ENCODE measurements around the gene PRLH. TPM values are rescaled to one million over a fixed set of nuclear protein-coding genes. Genes with fewer than 3 reads are reported as not detected.
A peak's percentile ranks its signal among the peaks of the same experiment; 100 is the strongest.

PRLH gene
- total and polyA plus RNA-seq, 2 donors (not counting 1 experiment from before 2014, with no cell fraction given), result not detected

DNA sequence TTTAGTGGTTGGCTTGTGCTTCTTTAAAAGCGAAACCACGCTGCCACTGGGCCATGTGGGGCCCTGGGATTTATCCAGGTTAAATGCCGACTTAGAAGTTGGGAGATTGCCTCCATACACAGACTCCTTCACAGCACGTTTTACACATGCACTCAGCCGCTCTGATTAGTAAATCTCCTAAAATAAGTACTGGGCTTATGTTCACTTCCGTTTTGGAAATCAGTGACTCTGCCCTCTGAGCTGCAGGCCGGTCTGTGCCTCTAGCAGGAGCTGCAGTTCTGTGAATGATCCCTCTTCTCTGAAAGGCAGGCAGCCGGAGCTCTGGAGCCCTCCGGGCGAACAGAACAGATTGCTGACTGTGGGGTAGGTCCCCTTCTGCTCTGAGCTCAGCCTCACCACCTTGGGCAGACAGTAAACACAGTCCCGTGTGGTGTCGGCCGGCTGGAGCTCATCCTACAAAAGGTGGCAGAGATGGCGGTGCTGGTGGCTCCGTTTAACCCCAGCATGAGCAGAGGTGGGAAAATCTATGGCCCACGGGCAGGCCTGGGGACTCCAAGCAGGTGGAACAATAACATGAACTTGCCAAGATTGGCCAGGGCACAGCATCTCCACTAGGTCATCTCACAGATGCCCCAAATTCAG, 34.0 kb downstream of the PRLH start:
- H3K4me2 ChIP-seq (ENCODE audit: extremely low read depth, insufficient read depth, low read length), result peak overlapping the region; percentile 91
- no peaks in the 10 kb centered on the region for H3K36me3 ChIP-seq (ENCODE audit: control insufficient read depth, insufficient read depth, low read length)
- H3K27me3 ChIP-seq (ENCODE audit: control insufficient read depth, insufficient read depth, low read length), result no peaks in the 10 kb centered on the region
- peak overlapping the region; percentile 88 for H2AFZ ChIP-seq (ENCODE audit: low read length)
- no peaks in the 10 kb centered on the region for H3K9me3 ChIP-seq (ENCODE audit: control insufficient read depth, insufficient read depth, low read depth, low read length)
- H3K9ac ChIP-seq (ENCODE audit: insufficient read depth, low read length), result peak overlapping the region; percentile 43
- peak; percentile 30 to 74 for DNase-seq (ENCODE audit: low read depth in 2 of 2)
- no peaks in the 10 kb centered on the region for H4K20me1 ChIP-seq (ENCODE audit: control insufficient read depth, extremely low read depth, insufficient read depth, low read length)
- H3K79me2 ChIP-seq (ENCODE audit: control insufficient read depth, insufficient read depth, low read length), result no peaks in the 10 kb centered on the region
- TF ChIP-seq, protein P1, sequence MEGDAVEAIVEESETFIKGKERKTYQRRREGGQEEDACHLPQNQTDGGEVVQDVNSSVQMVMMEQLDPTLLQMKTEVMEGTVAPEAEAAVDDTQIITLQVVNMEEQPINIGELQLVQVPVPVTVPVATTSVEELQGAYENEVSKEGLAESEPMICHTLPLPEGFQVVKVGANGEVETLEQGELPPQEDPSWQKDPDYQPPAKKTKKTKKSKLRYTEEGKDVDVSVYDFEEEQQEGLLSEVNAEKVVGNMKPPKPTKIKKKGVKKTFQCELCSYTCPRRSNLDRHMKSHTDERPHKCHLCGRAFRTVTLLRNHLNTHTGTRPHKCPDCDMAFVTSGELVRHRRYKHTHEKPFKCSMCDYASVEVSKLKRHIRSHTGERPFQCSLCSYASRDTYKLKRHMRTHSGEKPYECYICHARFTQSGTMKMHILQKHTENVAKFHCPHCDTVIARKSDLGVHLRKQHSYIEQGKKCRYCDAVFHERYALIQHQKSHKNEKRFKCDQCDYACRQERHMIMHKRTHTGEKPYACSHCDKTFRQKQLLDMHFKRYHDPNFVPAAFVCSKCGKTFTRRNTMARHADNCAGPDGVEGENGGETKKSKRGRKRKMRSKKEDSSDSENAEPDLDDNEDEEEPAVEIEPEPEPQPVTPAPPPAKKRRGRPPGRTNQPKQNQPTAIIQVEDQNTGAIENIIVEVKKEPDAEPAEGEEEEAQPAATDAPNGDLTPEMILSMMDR (conservative IDR thresholded peaks at IDR 0.05 in 1 of 2, IDR thresholded peaks at IDR 0.05 in 1 of 2; ENCODE audit: low read depth in 1 of 2, low read length in 2 of 2), result peak; percentile 43 to 45
- no peak for TF ChIP-seq EZH2 (IDR thresholded peaks at IDR 0.05; ENCODE audit: low read length, missing control alignments)
- H3K4me3 ChIP-seq (replicated peaks in 1 of 4; ENCODE audit: control extremely low read depth in 1 of 4, insufficient read depth in 1 of 4, low read depth in 3 of 4, low read length in 4 of 4), result peak overlapping the region in 3 of 4 experiments; percentile 3 to 38 (median 28)
- peak overlapping the region; percentile 52 for H3K27ac ChIP-seq (ENCODE audit: insufficient read depth, low read length)
- peaks cover 8% of the 10 kb centered on the region for H3K4me1 ChIP-seq (ENCODE audit: control insufficient read depth, extremely low read depth, insufficient read depth, low read length)

GRCh38 chr2:237601453-237602116, 35.2 kb downstream of the PRLH start:
- Histone ChIP-seq H3K27me3 (ENCODE audit: control insufficient read depth, insufficient read depth, low read length) (no peaks in the 10 kb centered on the region), H3K4me2 (ENCODE audit: extremely low read depth, insufficient read depth, low read length) (no peak overlapping the region), H3K9me3 (ENCODE audit: control insufficient read depth, insufficient read depth, low read depth, low read length) (no peaks in the 10 kb centered on the region), H3K4me3 (replicated peaks in 1 of 4; ENCODE audit: control extremely low read depth in 1 of 4, insufficient read depth in 1 of 4, low read depth in 3 of 4, low read length in 4 of 4) (no peak overlapping the region), H3K27ac (ENCODE audit: insufficient read depth, low read length) (no peak overlapping the region), H4K20me1 (ENCODE audit: control insufficient read depth, extremely low read depth, insufficient read depth, low read length) (no peaks in the 10 kb centered on the region), H3K9ac (ENCODE audit: insufficient read depth, low read length) (no peak overlapping the region), H3K36me3 (ENCODE audit: control insufficient read depth, insufficient read depth, low read length) (no peaks in the 10 kb centered on the region), H3K79me2 (ENCODE audit: control insufficient read depth, insufficient read depth, low read length) (no peaks in the 10 kb centered on the region), H3K4me1 (ENCODE audit: control insufficient read depth, extremely low read depth, insufficient read depth, low read length) (peaks cover 8% of the 10 kb centered on the region), H2AFZ (ENCODE audit: low read length) (no peak overlapping the region)
- no peak for DNase-seq (ENCODE audit: low read depth in 2 of 2)
- no peak for TF ChIP-seq EZH2 (IDR thresholded peaks at IDR 0.05; ENCODE audit: low read length, missing control alignments)
- TF ChIP-seq, protein P1 (conservative IDR thresholded peaks at IDR 0.05 in 1 of 2, IDR thresholded peaks at IDR 0.05 in 1 of 2; ENCODE audit: low read depth in 1 of 2, low read length in 2 of 2), result no peak

GRCh38 chr2:237602409-237602808, 36.0 kb downstream of the PRLH start:
- Histone ChIP-seq H3K4me3 (replicated peaks in 1 of 4; ENCODE audit: control extremely low read depth in 1 of 4, insufficient read depth in 1 of 4, low read depth in 3 of 4, low read length in 4 of 4) (no peak overlapping the region), H3K27me3 (ENCODE audit: control insufficient read depth, insufficient read depth, low read length) (no peaks in the 10 kb centered on the region), H3K27ac (ENCODE audit: insufficient read depth, low read length) (no peak overlapping the region), H3K4me1 (ENCODE audit: control insufficient read depth, extremely low read depth, insufficient read depth, low read length) (peaks cover 8% of the 10 kb centered on the region), H3K9ac (ENCODE audit: insufficient read depth, low read length) (no peak overlapping the region), H3K9me3 (ENCODE audit: control insufficient read depth, insufficient read depth, low read depth, low read length) (no peaks in the 10 kb centered on the region), H3K4me2 (ENCODE audit: extremely low read depth, insufficient read depth, low read length) (no peak overlapping the region), H3K79me2 (ENCODE audit: control insufficient read depth, insufficient read depth, low read length) (no peaks in the 10 kb centered on the region), H2AFZ (ENCODE audit: low read length) (no peak overlapping the region), H4K20me1 (ENCODE audit: control insufficient read depth, extremely low read depth, insufficient read depth, low read length) (no peaks in the 10 kb centered on the region), H3K36me3 (ENCODE audit: control insufficient read depth, insufficient read depth, low read length) (no peaks in the 10 kb centered on the region)
- TF ChIP-seq EZH2 (IDR thresholded peaks at IDR 0.05; ENCODE audit: low read length, missing control alignments), result no peak
- TF ChIP-seq, protein P1 (conservative IDR thresholded peaks at IDR 0.05 in 1 of 2, IDR thresholded peaks at IDR 0.05 in 1 of 2; ENCODE audit: low read depth in 1 of 2, low read length in 2 of 2), result no peak
- no peak for DNase-seq (ENCODE audit: low read depth in 2 of 2)

Measured in fibroblast of lung (primary cell).